Neural cell (in vitro differentiated cells): ENCODE results near the gene OR2T11. TPM values are rescaled to one million over a fixed set of nuclear protein-coding genes. Genes with fewer than 3 reads are reported as not detected.

ENCODE experiments used
- H2AFZ ChIP-seq: fragments of 200-600, 300-800 bp; sonication (generic), shearing (Covaris generic); 2 replicates; pipeline ENCODE4 v1.6.0; 2014; ENCODE audit warnings: low read depth, mild to moderate bottlenecking, antibody characterized with exemption, low read length, moderate library complexity
- H3F3A ChIP-seq: fragments of 200-600 bp; shearing (Covaris generic); 2 replicates; pipeline ENCODE4 v1.6.1; 2016; ENCODE audit warnings: mild to moderate bottlenecking, moderate library complexity, mixed read lengths, antibody characterized with exemption, low read length; ENCODE audit not compliant: insufficient read depth, poor library complexity, severe bottlenecking
- H3K27ac ChIP-seq: fragments of 200-600, 300-800 bp; sonication (generic), shearing (Covaris generic); 2 replicates; pipeline ENCODE4 v1.5.1; 2014; ENCODE audit warnings: mild to moderate bottlenecking, low read length, moderate library complexity
- H3K27me3 ChIP-seq: fragments of 300-800, 200-600 bp; sonication (generic), shearing (Covaris generic); 2 replicates; pipeline ENCODE4 v1.6.0; 2014; ENCODE audit warnings: mild to moderate bottlenecking, low read depth, low read length, moderate library complexity; ENCODE audit not compliant: insufficient read depth
- H3K36me3 ChIP-seq: fragments of 300-800, 200-600 bp; sonication (generic), shearing (Covaris generic); 2 replicates; pipeline ENCODE4 v1.5.1; 2014; ENCODE audit warnings: mild to moderate bottlenecking, antibody characterized with exemption, low read length, moderate library complexity; ENCODE audit not compliant: insufficient read depth
- H3K4me2 ChIP-seq: fragments of 300-800, 200-600 bp; sonication (generic), shearing (Covaris generic); 2 replicates; pipeline ENCODE4 v1.6.0; 2014; ENCODE audit warnings: mild to moderate bottlenecking, low read length
- H3K4me3 ChIP-seq: fragments of 300-800, 200-600 bp; sonication (generic), shearing (Covaris generic); 2 replicates; pipeline ENCODE4 v1.5.1; 2014; ENCODE audit warnings: mild to moderate bottlenecking, low read length, moderate library complexity
- H3K79me2 ChIP-seq: fragments of 200-600 bp; shearing (Covaris generic); replicated peaks from 2 replicates; pipeline ENCODE4 v1.6.0; 2014; ENCODE audit warnings: mild to moderate bottlenecking, low read length, moderate library complexity; ENCODE audit not compliant: insufficient read depth
- H3K9ac ChIP-seq: fragments of 300-800, 200-600 bp; sonication (generic), shearing (Covaris generic); 2 replicates; pipeline ENCODE4 v1.6.1; 2016; ENCODE audit warnings: mild to moderate bottlenecking, low read length, mixed read lengths
- H3K9me2 ChIP-seq: fragments of 200-600 bp; shearing (Covaris generic); 2 replicates; pipeline ENCODE4 v1.6.1; 2016; ENCODE audit warnings: mild to moderate bottlenecking, low read length, mixed read lengths; ENCODE audit not compliant: insufficient read depth
- H3K9me3 ChIP-seq: fragments of 200-600, 300-800 bp; sonication (generic), shearing (Covaris generic); 2 replicates; pipeline ENCODE4 v1.6.1; 2016; ENCODE audit warnings: mild to moderate bottlenecking, mixed run types, low read length, moderate library complexity, mixed read lengths
- H4K20me1 ChIP-seq: fragments of 200-600 bp; shearing (Covaris generic); 2 replicates; pipeline ENCODE4 v1.6.1; 2016; ENCODE audit warnings: mild to moderate bottlenecking, mixed run types; ENCODE audit not compliant: insufficient read depth
- CTCF ChIP-seq: fragments of 450-650 bp; IDR thresholded peaks from 2 replicates; pipeline ENCODE4 v1.5.1; 2014; ENCODE audit warnings: antibody characterized with exemption, mild to moderate bottlenecking, moderate library complexity; ENCODE audit not compliant: poor library complexity, severe bottlenecking
- EP300 ChIP-seq: fragments of 450-650 bp; conservative IDR thresholded peaks from 2 replicates; pipeline ENCODE4 v1.6.1; 2014; ENCODE audit warnings: antibody characterized with exemption, mild to moderate bottlenecking, moderate library complexity; ENCODE audit not compliant: poor library complexity, severe bottlenecking
- EZH2 ChIP-seq: fragments of 200-600, 300-800 bp; shearing (Covaris generic), sonication (generic); IDR thresholded peaks from 2 replicates; pipeline ENCODE4 v1.6.1; 2014; ENCODE audit warnings: antibody characterized with exemption, low read length, borderline replicate concordance, mild to moderate bottlenecking; ENCODE audit not compliant: insufficient read depth, poor library complexity, severe bottlenecking
- MXI1 ChIP-seq: fragments of 450-650 bp; conservative IDR thresholded peaks from 2 replicates; pipeline ENCODE4 v1.6.1; 2014; ENCODE audit warnings: antibody characterized with exemption, mild to moderate bottlenecking; ENCODE audit not compliant: poor library complexity, severe bottlenecking
- POLR2AphosphoS5 ChIP-seq: IDR thresholded peaks from 2 replicates; pipeline ENCODE4 v1.6.1; 2012
- RAD21 ChIP-seq: fragments of 450-650 bp; conservative IDR thresholded peaks from 2 replicates; pipeline ENCODE4 v1.6.1; 2014; ENCODE audit warnings: antibody characterized with exemption, mild to moderate bottlenecking, moderate library complexity
- REST ChIP-seq: IDR thresholded peaks from 2 replicates; pipeline ENCODE4 v1.6.1; 2012; ENCODE audit warnings: borderline replicate concordance
- SMC3 ChIP-seq: fragments of 450-650 bp; conservative IDR thresholded peaks from 2 replicates; pipeline ENCODE4 v1.6.1; 2014; ENCODE audit warnings: antibody characterized with exemption, mild to moderate bottlenecking, moderate library complexity; ENCODE audit not compliant: poor library complexity
- TAF1 ChIP-seq: IDR thresholded peaks from 2 replicates; pipeline ENCODE4 v1.6.1; 2012; ENCODE audit warnings: low read depth
- polyA plus RNA-seq: library from polyadenylated mRNA; depleted of rRNA; stranded (reverse); fragments of >200 nt; gene quantifications from 2 replicates; pipeline ENCODE4 v1.2.3, GENCODE V29; 2014

OR2T11 gene
- polyA plus RNA-seq, 1 donor from 2014 or later, result not detected

GRCh38 chr1:248610301-248610700 is 24.6 kb downstream of the OR2T11 start:
- Histone ChIP-seq H4K20me1 (no peaks in the 10 kb centered on the region), H3K9ac (no peak overlapping the region), H3K9me3 (peaks cover 7% of the 10 kb centered on the region), H3K4me2 (no peak overlapping the region), H3K27me3 (no peaks in the 10 kb centered on the region), H3K36me3 (no peaks in the 10 kb centered on the region), H3K79me2 (no peaks in the 10 kb centered on the region), H3K9me2 (no peaks in the 10 kb centered on the region), H2AFZ (no peak overlapping the region), H3K27ac (no peak overlapping the region), H3K4me3 (no peak overlapping the region), H3F3A (no peaks in the 10 kb centered on the region)
- TF ChIP-seq REST (no peak), RAD21 (no peak), EZH2 (no peak), MXI1 (no peak), TAF1 (no peak), SMC3 (no peak), POLR2AphosphoS5 (no peak), EP300 (no peak), CTCF (no peak)

- no peaks in the 10 kb centered on the region for H3F3A ChIP-seq
- no peaks in the 10 kb centered on the region for H4K20me1 ChIP-seq
- H3K4me3 ChIP-seq, result no peak overlapping the region
- no peaks in the 10 kb centered on the region for H3K79me2 ChIP-seq
- no peaks in the 10 kb centered on the region for H3K9me2 ChIP-seq
- H3K9ac ChIP-seq, result no peak overlapping the region
- H2AFZ ChIP-seq, result no peak overlapping the region
- peaks cover 13% of the 10 kb centered on the region for H3K9me3 ChIP-seq
- TF ChIP-seq TAF1, result no peak
- no peaks in the 10 kb centered on the region for H3K36me3 ChIP-seq
- H3K27ac ChIP-seq, result no peak overlapping the region
- H3K27me3 ChIP-seq, result no peaks in the 10 kb centered on the region
- no peak overlapping the region for H3K4me2 ChIP-seq
Observed at GRCh38 chr1:248599396-248599795, 35.5 kb downstream of the OR2T11 start.

GRCh38 chr1:248597589-248597988 is 37.3 kb downstream of the OR2T11 start, which contains the start of gene OR2T10:
Gene OR2T10, minus strand, starts transcription at chr1:248597700. Its CDS starts 3,932 bp downstream, at chr1:248593768.
- H3K4me3 ChIP-seq, result no peak within 1 kb of the TSS
- H3K27ac ChIP-seq, result no peak within 1 kb of the TSS
- H3K36me3 ChIP-seq, result no peaks in the 10 kb centered on the region
- H3K4me2 ChIP-seq, result no peak within 1 kb of the TSS
- H3K79me2 ChIP-seq, result no peaks in the 10 kb centered on the region
- no peaks in the 10 kb centered on the region for H4K20me1 ChIP-seq
- H2AFZ ChIP-seq, result no peak within 1 kb of the TSS
- H3K9ac ChIP-seq, result no peak within 1 kb of the TSS
- peaks cover 13% of the 10 kb centered on the region for H3K9me3 ChIP-seq
- no peaks in the 10 kb centered on the region for H3K9me2 ChIP-seq
- H3K27me3 ChIP-seq, result no peaks in the 10 kb centered on the region
- no peaks in the 10 kb centered on the region for H3F3A ChIP-seq
- TF ChIP-seq POLR2AphosphoS5 (no peak), TAF1 (no peak), EP300 (no peak), REST (no peak), CTCF (no peak), MXI1 (no peak), SMC3 (no peak), EZH2 (no peak)
